Measurements from ENCODE around the gene PTPRE.

DNA sequence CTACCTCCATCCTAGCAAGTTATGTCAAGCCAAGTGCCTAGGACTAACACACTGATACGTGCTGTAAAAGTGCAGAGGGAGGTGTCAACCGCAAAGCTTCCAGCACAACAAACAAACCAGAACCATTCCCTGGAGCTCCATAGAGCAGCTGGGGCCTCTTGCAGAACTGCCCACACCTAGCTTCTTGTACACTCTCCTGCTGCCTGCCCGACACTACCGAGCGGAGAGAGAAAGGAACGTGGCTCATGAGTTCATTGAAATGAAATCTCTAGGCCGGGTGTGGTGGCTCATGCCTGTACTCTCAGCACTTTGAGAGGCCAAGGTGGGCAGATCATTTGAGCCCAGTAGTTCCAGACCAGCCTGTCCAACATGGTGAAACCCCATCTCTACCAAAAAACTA, 145.8 kb downstream of the PTPRE start:
- TF ChIP-seq, protein P1, sequence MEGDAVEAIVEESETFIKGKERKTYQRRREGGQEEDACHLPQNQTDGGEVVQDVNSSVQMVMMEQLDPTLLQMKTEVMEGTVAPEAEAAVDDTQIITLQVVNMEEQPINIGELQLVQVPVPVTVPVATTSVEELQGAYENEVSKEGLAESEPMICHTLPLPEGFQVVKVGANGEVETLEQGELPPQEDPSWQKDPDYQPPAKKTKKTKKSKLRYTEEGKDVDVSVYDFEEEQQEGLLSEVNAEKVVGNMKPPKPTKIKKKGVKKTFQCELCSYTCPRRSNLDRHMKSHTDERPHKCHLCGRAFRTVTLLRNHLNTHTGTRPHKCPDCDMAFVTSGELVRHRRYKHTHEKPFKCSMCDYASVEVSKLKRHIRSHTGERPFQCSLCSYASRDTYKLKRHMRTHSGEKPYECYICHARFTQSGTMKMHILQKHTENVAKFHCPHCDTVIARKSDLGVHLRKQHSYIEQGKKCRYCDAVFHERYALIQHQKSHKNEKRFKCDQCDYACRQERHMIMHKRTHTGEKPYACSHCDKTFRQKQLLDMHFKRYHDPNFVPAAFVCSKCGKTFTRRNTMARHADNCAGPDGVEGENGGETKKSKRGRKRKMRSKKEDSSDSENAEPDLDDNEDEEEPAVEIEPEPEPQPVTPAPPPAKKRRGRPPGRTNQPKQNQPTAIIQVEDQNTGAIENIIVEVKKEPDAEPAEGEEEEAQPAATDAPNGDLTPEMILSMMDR (conservative IDR thresholded peaks at IDR 0.05 in 1 of 2, IDR thresholded peaks at IDR 0.05 in 1 of 2; ENCODE audit: extremely low read depth in 1 of 2, insufficient read depth in 1 of 2, low read depth in 1 of 2, low read length in 2 of 2) = no peak
- no peak for TF ChIP-seq EZH2 (IDR thresholded peaks at IDR 0.05; ENCODE audit: borderline replicate concordance, low read length)
